Kidney (tissue), 14 donors: ENCODE results near the gene IRAK3. TPM values are rescaled to one million over a fixed set of nuclear protein-coding genes. Genes with fewer than 3 reads are reported as not detected.

ENCODE experiments used
- DNase-seq, 5 donors: peaks; one replicate each; pipeline ENCODE4 v3.0.0-alpha.2; 2013 to 2020
- FAIRE-seq: peaks from 2 replicates; lab custom pipeline; 2012; peaks lifted over from hg19 to GRCh38; lab: Jason Lieb, UNC
- H3K27ac ChIP-seq, 2 donors: one replicate each; pipeline ENCODE4 v1.7.0; 2013; ENCODE audit warnings: low read depth in 2 of 2, low read length in 2 of 2, inconsistent platforms in 1 of 2
- H3K27me3 ChIP-seq: one replicate; pipeline ENCODE4 v1.7.1; 2013; ENCODE audit warnings: low read length, inconsistent platforms; ENCODE audit not compliant: control insufficient read depth, insufficient read depth
- H3K36me3 ChIP-seq, 3 donors: one replicate each; pipeline versions ENCODE4 v1.7.0 to v1.7.1; 2013; ENCODE audit warnings: low read length in 3 of 3, control low read depth in 1 of 3, inconsistent platforms in 1 of 3; ENCODE audit not compliant: insufficient read depth in 3 of 3, control insufficient read depth in 2 of 3
- H3K4me1 ChIP-seq, 3 donors: one replicate each; pipeline versions ENCODE4 v1.7.0 to v1.7.1; 2013; ENCODE audit warnings: low read length in 3 of 3, inconsistent platforms in 1 of 3, low read depth in 1 of 3; ENCODE audit not compliant: control insufficient read depth in 2 of 3, insufficient read depth in 2 of 3
- H3K4me3 ChIP-seq, 3 donors: one replicate each; pipeline versions ENCODE4 v1.7.0 to v1.8.1; 2013; ENCODE audit warnings: low read length in 3 of 3, control low read depth in 1 of 3, inconsistent platforms in 1 of 3
- H3K9ac ChIP-seq, 3 donors: one replicate each; pipeline versions ENCODE4 v1.7.0 to v1.7.1; 2013; ENCODE audit warnings: low read length in 3 of 3, control low read depth in 1 of 3, inconsistent platforms in 1 of 3
- H3K9me3 ChIP-seq, 3 donors: one replicate each; pipeline versions ENCODE4 v1.7.0 to v1.7.1; 2013; ENCODE audit warnings: low read length in 3 of 3, control low read depth in 1 of 3, inconsistent platforms in 1 of 3; ENCODE audit not compliant: control insufficient read depth in 2 of 3, insufficient read depth in 1 of 3
- CTCF ChIP-seq: IDR thresholded peaks from 3 replicates; pipeline ENCODE4 v1.5.1; 2012; ENCODE audit warnings: mild to moderate bottlenecking, moderate library complexity, borderline replicate concordance; ENCODE audit not compliant: insufficient read depth; ENCODE audit errors: extremely low read depth
- intact Hi-C: fragments of 100-400 bp; cut with DNase I; formaldehyde crosslinking; loops from one replicate; pipeline ENCODE4 v1.11.1; 2022
- polyA plus RNA-seq: library from polyadenylated mRNA; stranded (reverse); fragments of 350-450 nt; fragmentation: Illumina TruSeq; extraction: RNeasy Lipid Tissue Mini Kit (QIAGEN cat#74804); gene quantifications from one replicate; pipeline ENCODE4 v1.2.3, GENCODE V29; 2014; ENCODE audit warnings: low read depth, low replicate concordance; ENCODE audit not compliant: insufficient read depth
- total RNA-seq: library from RNA; stranded (reverse); fragmentation: NEBNext Ultra II Directional; extraction: Animal tissue kit (Norgen Biotek cat#: 25700); gene quantifications from one replicate; pipeline ENCODE4 v1.2.1, GENCODE V29; 2021
- donor health status: control.
- donor health status: control.
- donor health status: control.
- donor health status: control.
- donor health status: control.
- donor health status: DM: yes; HTN: yes; CAD: no.
- donor health status: Normal renal cell carcinoma (clear cell type).

The IRAK3 gene
- total and polyA plus RNA-seq, 2 donors from 2014 or later = 1.2 to 19.9 TPM

- Histone ChIP-seq H3K9me3 (no peaks in the 10 kb centered on the region), H3K4me1 (no peaks in the 10 kb centered on the region), H3K9ac (no peak overlapping the region), H3K4me3 (no peak overlapping the region), H3K36me3 (no peaks in the 10 kb centered on the region), H3K27ac (no peak overlapping the region), H3K27me3 (no peaks in the 10 kb centered on the region)
- TF ChIP-seq CTCF = no peak
- FAIRE-seq (no peak), DNase-seq (no peak)
- intact Hi-C loops = no loop called here
Measured at GRCh38 chr12:66242311-66242710, 53.3 kb downstream of the IRAK3 start.

- no peaks in the 10 kb centered on the region for H3K4me1 ChIP-seq
- DNase-seq (no peak), FAIRE-seq (no peak)
- no peak overlapping the region for H3K9ac ChIP-seq
- no peak overlapping the region for H3K27ac ChIP-seq
- H3K27me3 ChIP-seq = no peaks in the 10 kb centered on the region
- H3K9me3 ChIP-seq = no peaks in the 10 kb centered on the region
- no peaks in the 10 kb centered on the region for H3K36me3 ChIP-seq
- no peak for TF ChIP-seq CTCF
- no peak overlapping the region for H3K4me3 ChIP-seq
- intact Hi-C loops = no loop called here
Measured at GRCh38 chr12:66243911-66244310, 54.9 kb downstream of the IRAK3 start.

GRCh38 chr12:66244446-66244845 lies 55.4 kb downstream of the IRAK3 start:
- H3K27me3 ChIP-seq = no peaks in the 10 kb centered on the region
- H3K4me1 ChIP-seq = no peaks in the 10 kb centered on the region
- no peaks in the 10 kb centered on the region for H3K36me3 ChIP-seq
- FAIRE-seq (no peak), DNase-seq (no peak)
- H3K9me3 ChIP-seq = no peaks in the 10 kb centered on the region
- TF ChIP-seq CTCF = no peak
- H3K9ac ChIP-seq = no peak overlapping the region
- no peak overlapping the region for H3K4me3 ChIP-seq
- H3K27ac ChIP-seq = no peak overlapping the region
- intact Hi-C loops = no loop called here

GRCh38 chr12:66247741-66248140 lies 58.7 kb downstream of the IRAK3 start:
- no peaks in the 10 kb centered on the region for H3K4me1 ChIP-seq
- H3K4me3 ChIP-seq = no peak overlapping the region
- FAIRE-seq = no peak
- no peaks in the 10 kb centered on the region for H3K9me3 ChIP-seq
- H3K9ac ChIP-seq = no peak overlapping the region
- H3K27me3 ChIP-seq = no peaks in the 10 kb centered on the region
- TF ChIP-seq CTCF = no peak
- no peak overlapping the region for H3K27ac ChIP-seq
- H3K36me3 ChIP-seq = no peaks in the 10 kb centered on the region
- DNase-seq = no peak
- intact Hi-C loops = no loop called here
